PC-9 (cell line): Measurements from ENCODE around the gene NEO1.

Source experiments
- EZH2 ChIP-seq: fragments of 200-600 bp; sonication (generic); IDR thresholded peaks from 2 replicates; pipeline ENCODE4 v1.8.0; 2017; ENCODE audit warnings: antibody characterized with exemption, low read depth
- TF ChIP-seq, protein P1 (sequence below): fragments of 200-600 bp; sonication (generic); conservative IDR thresholded peaks from 2 replicates; pipeline ENCODE4 v1.6.1; 2017; ENCODE audit warnings: mixed run types, antibody characterized with exemption, mild to moderate bottlenecking, moderate library complexity

DNA sequence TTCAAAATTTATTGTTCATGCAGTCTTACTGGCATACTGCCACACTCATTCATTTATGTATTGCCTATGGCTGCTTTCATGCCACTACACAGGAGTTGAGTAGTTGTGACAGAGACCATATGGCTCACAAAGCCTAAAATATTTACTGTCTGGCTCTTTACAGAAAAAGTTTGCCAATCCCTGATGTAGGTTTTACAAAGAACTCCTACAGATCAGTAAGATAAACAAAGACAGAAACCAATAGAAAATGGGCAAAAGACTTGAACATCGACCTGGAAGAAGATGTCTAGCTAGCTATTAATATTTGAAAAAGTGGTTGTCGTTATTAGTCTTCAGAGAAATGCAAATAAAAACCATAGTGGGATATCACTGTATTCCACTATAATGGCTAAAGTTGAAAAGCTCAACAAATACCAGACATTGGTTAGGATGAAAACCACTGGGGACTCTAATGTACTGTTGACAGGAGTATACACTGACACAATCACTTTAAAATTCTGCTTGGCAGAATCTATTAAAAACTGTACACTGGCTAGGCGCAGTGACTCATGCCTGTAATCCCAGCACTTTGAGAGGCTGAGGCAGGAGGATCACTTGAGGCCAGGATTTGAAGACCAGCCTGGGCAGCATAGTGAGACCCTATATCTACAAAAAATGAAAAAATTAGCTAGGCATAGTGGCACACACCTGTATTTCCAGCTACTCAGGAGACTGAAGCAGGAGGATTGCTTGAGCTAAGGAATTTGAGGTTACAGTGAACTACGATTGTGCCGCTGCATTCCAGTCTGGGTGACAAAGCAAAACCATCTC lies 87.7 kb downstream of the NEO1 start:
- TF ChIP-seq, protein P1, sequence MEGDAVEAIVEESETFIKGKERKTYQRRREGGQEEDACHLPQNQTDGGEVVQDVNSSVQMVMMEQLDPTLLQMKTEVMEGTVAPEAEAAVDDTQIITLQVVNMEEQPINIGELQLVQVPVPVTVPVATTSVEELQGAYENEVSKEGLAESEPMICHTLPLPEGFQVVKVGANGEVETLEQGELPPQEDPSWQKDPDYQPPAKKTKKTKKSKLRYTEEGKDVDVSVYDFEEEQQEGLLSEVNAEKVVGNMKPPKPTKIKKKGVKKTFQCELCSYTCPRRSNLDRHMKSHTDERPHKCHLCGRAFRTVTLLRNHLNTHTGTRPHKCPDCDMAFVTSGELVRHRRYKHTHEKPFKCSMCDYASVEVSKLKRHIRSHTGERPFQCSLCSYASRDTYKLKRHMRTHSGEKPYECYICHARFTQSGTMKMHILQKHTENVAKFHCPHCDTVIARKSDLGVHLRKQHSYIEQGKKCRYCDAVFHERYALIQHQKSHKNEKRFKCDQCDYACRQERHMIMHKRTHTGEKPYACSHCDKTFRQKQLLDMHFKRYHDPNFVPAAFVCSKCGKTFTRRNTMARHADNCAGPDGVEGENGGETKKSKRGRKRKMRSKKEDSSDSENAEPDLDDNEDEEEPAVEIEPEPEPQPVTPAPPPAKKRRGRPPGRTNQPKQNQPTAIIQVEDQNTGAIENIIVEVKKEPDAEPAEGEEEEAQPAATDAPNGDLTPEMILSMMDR = no peak
- TF ChIP-seq EZH2 = no peak
